Neural cell (in vitro differentiated cells): Measurements from ENCODE around the gene LAPTM4A. TPM values are rescaled to one million over a fixed set of nuclear protein-coding genes. Genes with fewer than 3 reads are reported as not detected.

Experiments
- H2AFZ ChIP-seq: fragments of 200-600, 300-800 bp; sonication (generic), shearing (Covaris generic); 2 replicates; pipeline ENCODE4 v1.6.0; 2014; ENCODE audit warnings: low read depth, mild to moderate bottlenecking, antibody characterized with exemption, low read length, moderate library complexity
- H3F3A ChIP-seq: fragments of 200-600 bp; shearing (Covaris generic); 2 replicates; pipeline ENCODE4 v1.6.1; 2016; ENCODE audit warnings: mild to moderate bottlenecking, moderate library complexity, mixed read lengths, antibody characterized with exemption, low read length; ENCODE audit not compliant: insufficient read depth, poor library complexity, severe bottlenecking
- H3K27ac ChIP-seq: fragments of 200-600, 300-800 bp; sonication (generic), shearing (Covaris generic); 2 replicates; pipeline ENCODE4 v1.5.1; 2014; ENCODE audit warnings: mild to moderate bottlenecking, low read length, moderate library complexity
- H3K27me3 ChIP-seq: fragments of 300-800, 200-600 bp; sonication (generic), shearing (Covaris generic); 2 replicates; pipeline ENCODE4 v1.6.0; 2014; ENCODE audit warnings: mild to moderate bottlenecking, low read depth, low read length, moderate library complexity; ENCODE audit not compliant: insufficient read depth
- H3K36me3 ChIP-seq: fragments of 300-800, 200-600 bp; sonication (generic), shearing (Covaris generic); 2 replicates; pipeline ENCODE4 v1.5.1; 2014; ENCODE audit warnings: mild to moderate bottlenecking, antibody characterized with exemption, low read length, moderate library complexity; ENCODE audit not compliant: insufficient read depth
- H3K4me2 ChIP-seq: fragments of 300-800, 200-600 bp; sonication (generic), shearing (Covaris generic); 2 replicates; pipeline ENCODE4 v1.6.0; 2014; ENCODE audit warnings: mild to moderate bottlenecking, low read length
- H3K4me3 ChIP-seq: fragments of 300-800, 200-600 bp; sonication (generic), shearing (Covaris generic); 2 replicates; pipeline ENCODE4 v1.5.1; 2014; ENCODE audit warnings: mild to moderate bottlenecking, low read length, moderate library complexity
- H3K79me2 ChIP-seq: fragments of 200-600 bp; shearing (Covaris generic); replicated peaks from 2 replicates; pipeline ENCODE4 v1.6.0; 2014; ENCODE audit warnings: mild to moderate bottlenecking, low read length, moderate library complexity; ENCODE audit not compliant: insufficient read depth
- H3K9ac ChIP-seq: fragments of 300-800, 200-600 bp; sonication (generic), shearing (Covaris generic); 2 replicates; pipeline ENCODE4 v1.6.1; 2016; ENCODE audit warnings: mild to moderate bottlenecking, low read length, mixed read lengths
- H3K9me2 ChIP-seq: fragments of 200-600 bp; shearing (Covaris generic); 2 replicates; pipeline ENCODE4 v1.6.1; 2016; ENCODE audit warnings: mild to moderate bottlenecking, low read length, mixed read lengths; ENCODE audit not compliant: insufficient read depth
- H3K9me3 ChIP-seq: fragments of 200-600, 300-800 bp; sonication (generic), shearing (Covaris generic); 2 replicates; pipeline ENCODE4 v1.6.1; 2016; ENCODE audit warnings: mild to moderate bottlenecking, mixed run types, low read length, moderate library complexity, mixed read lengths
- H4K20me1 ChIP-seq: fragments of 200-600 bp; shearing (Covaris generic); 2 replicates; pipeline ENCODE4 v1.6.1; 2016; ENCODE audit warnings: mild to moderate bottlenecking, mixed run types; ENCODE audit not compliant: insufficient read depth
- CTCF ChIP-seq: fragments of 450-650 bp; IDR thresholded peaks from 2 replicates; pipeline ENCODE4 v1.5.1; 2014; ENCODE audit warnings: antibody characterized with exemption, mild to moderate bottlenecking, moderate library complexity; ENCODE audit not compliant: poor library complexity, severe bottlenecking
- EP300 ChIP-seq: fragments of 450-650 bp; conservative IDR thresholded peaks from 2 replicates; pipeline ENCODE4 v1.6.1; 2014; ENCODE audit warnings: antibody characterized with exemption, mild to moderate bottlenecking, moderate library complexity; ENCODE audit not compliant: poor library complexity, severe bottlenecking
- EZH2 ChIP-seq: fragments of 200-600, 300-800 bp; shearing (Covaris generic), sonication (generic); IDR thresholded peaks from 2 replicates; pipeline ENCODE4 v1.6.1; 2014; ENCODE audit warnings: antibody characterized with exemption, low read length, borderline replicate concordance, mild to moderate bottlenecking; ENCODE audit not compliant: insufficient read depth, poor library complexity, severe bottlenecking
- MXI1 ChIP-seq: fragments of 450-650 bp; conservative IDR thresholded peaks from 2 replicates; pipeline ENCODE4 v1.6.1; 2014; ENCODE audit warnings: antibody characterized with exemption, mild to moderate bottlenecking; ENCODE audit not compliant: poor library complexity, severe bottlenecking
- POLR2AphosphoS5 ChIP-seq: IDR thresholded peaks from 2 replicates; pipeline ENCODE4 v1.6.1; 2012
- RAD21 ChIP-seq: fragments of 450-650 bp; conservative IDR thresholded peaks from 2 replicates; pipeline ENCODE4 v1.6.1; 2014; ENCODE audit warnings: antibody characterized with exemption, mild to moderate bottlenecking, moderate library complexity
- REST ChIP-seq: IDR thresholded peaks from 2 replicates; pipeline ENCODE4 v1.6.1; 2012; ENCODE audit warnings: borderline replicate concordance
- SMC3 ChIP-seq: fragments of 450-650 bp; conservative IDR thresholded peaks from 2 replicates; pipeline ENCODE4 v1.6.1; 2014; ENCODE audit warnings: antibody characterized with exemption, mild to moderate bottlenecking, moderate library complexity; ENCODE audit not compliant: poor library complexity
- TAF1 ChIP-seq: IDR thresholded peaks from 2 replicates; pipeline ENCODE4 v1.6.1; 2012; ENCODE audit warnings: low read depth
- polyA plus RNA-seq: library from polyadenylated mRNA; depleted of rRNA; stranded (reverse); fragments of >200 nt; gene quantifications from 2 replicates; pipeline ENCODE4 v1.2.3, GENCODE V29; 2014

The LAPTM4A gene
- polyA plus RNA-seq, 1 donor from 2014 or later: 81.7 TPM

GRCh38 chr2:20054931-20055330, 3.5 kb upstream of the LAPTM4A start:
- H3K9me3 ChIP-seq: no peaks in the 10 kb centered on the region
- no peak overlapping the region for H3K27ac ChIP-seq
- H3K27me3 ChIP-seq: no peaks in the 10 kb centered on the region
- no peak overlapping the region for H3K9ac ChIP-seq
- H3F3A ChIP-seq: peaks cover 4% of the 10 kb centered on the region
- no peak overlapping the region for H3K4me2 ChIP-seq
- no peak overlapping the region for H3K4me3 ChIP-seq
- peaks cover 12% of the 10 kb centered on the region for H3K79me2 ChIP-seq
- no peaks in the 10 kb centered on the region for H3K9me2 ChIP-seq
- H2AFZ ChIP-seq: no peak overlapping the region
- H4K20me1 ChIP-seq: no peaks in the 10 kb centered on the region
- no peaks in the 10 kb centered on the region for H3K36me3 ChIP-seq
- TF ChIP-seq EP300 (no peak), RAD21 (no peak), REST (no peak), CTCF (no peak), TAF1 (no peak), EZH2 (no peak), POLR2AphosphoS5 (no peak), SMC3 (no peak), MXI1 (no peak)

DNA sequence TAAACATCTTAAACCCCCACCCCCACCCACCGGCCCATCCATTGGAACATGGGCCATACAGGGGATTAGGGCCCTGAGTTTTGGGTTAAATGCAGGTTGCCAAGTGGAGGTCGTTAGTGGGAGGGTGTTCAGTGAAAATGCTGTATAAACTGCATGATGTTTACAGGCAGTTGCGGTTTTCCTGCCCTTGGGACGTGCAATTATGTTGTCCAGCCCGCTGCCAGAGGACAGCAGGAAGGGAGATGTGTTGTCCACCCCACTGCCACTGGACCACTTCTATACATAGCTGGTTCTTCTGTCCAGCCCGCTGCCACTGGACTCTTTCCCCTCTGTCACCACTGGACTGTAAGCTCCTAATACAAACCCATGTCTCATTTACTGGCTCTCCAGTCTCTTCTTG, 2.7 kb upstream of the LAPTM4A start:
- no peak overlapping the region for H3K9ac ChIP-seq
- peaks cover 4% of the 10 kb centered on the region for H3F3A ChIP-seq
- H3K79me2 ChIP-seq: peaks cover 20% of the 10 kb centered on the region
- H3K36me3 ChIP-seq: no peaks in the 10 kb centered on the region
- no peaks in the 10 kb centered on the region for H4K20me1 ChIP-seq
- H3K9me2 ChIP-seq: no peaks in the 10 kb centered on the region
- no peak overlapping the region for H3K27ac ChIP-seq
- TF ChIP-seq RAD21 (no peak), EP300 (no peak), POLR2AphosphoS5 (no peak), TAF1 (no peak), SMC3 (no peak), CTCF (no peak), EZH2 (no peak)
- no peaks in the 10 kb centered on the region for H3K9me3 ChIP-seq
- H3K4me2 ChIP-seq: no peak overlapping the region
- H2AFZ ChIP-seq: no peak overlapping the region
- H3K4me3 ChIP-seq: no peak overlapping the region
- no peaks in the 10 kb centered on the region for H3K27me3 ChIP-seq
